Spleen (tissue), 7 donors: Measurements from ENCODE around the gene TSHZ2.

Source experiments
- CTCF ChIP-seq, 11 experiments: fragments of 200-600 bp in 7 of 11; fragments of 450-650 bp in 4 of 11; sonication (generic) in 4 of 11; IDR thresholded peaks in 8 of 11; conservative IDR thresholded peaks in 3 of 11; 1 replicate in 7 of 11; 2 replicates in 4 of 11; pipeline versions ENCODE4 v1.4.0 to v1.8.0; 2016 to 2021; ENCODE audit warnings: antibody characterized with exemption in 11 of 11, inconsistent platforms in 4 of 11, mild to moderate bottlenecking in 1 of 11
- POLR2A ChIP-seq, 3 donors: fragments of 450-650 bp; IDR thresholded peaks; one replicate each; pipeline ENCODE4 v1.5.1; 2017; ENCODE audit warnings: antibody characterized with exemption in 3 of 3, mild to moderate bottlenecking in 1 of 3
- POLR2AphosphoS5 ChIP-seq, 3 donors: sonication (generic); formaldehyde crosslinking; IDR thresholded peaks; one replicate each; pipeline ENCODE4 v1.5.1; 2017; ENCODE audit warnings: antibody characterized with exemption in 3 of 3
- donor health status: DM: no; HTN: no; CAD: no; lungs with moderate emphysema.
- donor health status: DM: no; HTN: no; CAD: no.
- donor health status: DM: no; HTN: no; CAD: no.

GRCh38 chr20:53439616-53440015 is 467.5 kb downstream of the TSHZ2 start:
- TF ChIP-seq CTCF (IDR thresholded peaks at IDR 0.05 in 8 of 11, conservative IDR thresholded peaks at IDR 0.05 in 3 of 11), result no peak
- no peak for TF ChIP-seq POLR2AphosphoS5 (IDR thresholded peaks at IDR 0.05)
- no peak for TF ChIP-seq POLR2A (IDR thresholded peaks at IDR 0.05)
